Astrocyte (in vitro differentiated cells and primary cell): ENCODE measurements around the gene PANX3. TPM values are rescaled to one million over a fixed set of nuclear protein-coding genes. Genes with fewer than 3 reads are reported as not detected.

Source experiments
- total RNA-seq: library from RNA; stranded (reverse); gene quantifications from 2 replicates; pipeline ENCODE4 v1.2.1, GENCODE V29; 2021

PANX3 gene
- total RNA-seq, 1 donor from 2014 or later, result not detected

Other genes with a start within 250 kb of the PANX3 start
- not detected in 2 replicates for gene OR8B2, start 226.9 kb upstream of the PANX3 start, total RNA-seq
- not detected in 2 replicates for gene OR8B3, start 212.4 kb upstream of the PANX3 start, total RNA-seq
- gene OR8B4, start 186.6 kb upstream of the PANX3 start, total RNA-seq, result not detected in 2 replicates
- not detected in 2 replicates for gene OR8B8, start 165.7 kb upstream of the PANX3 start, total RNA-seq
- not detected in 2 replicates for gene OR8B12, start 67.8 kb upstream of the PANX3 start, total RNA-seq
- gene OR8A1, start 41.4 kb upstream of the PANX3 start, total RNA-seq, result not detected in 2 replicates
- gene TBRG1, start 11.4 kb downstream of the PANX3 start, total RNA-seq, result 34.6 and 36.8 TPM in 2 replicates
- 15.4 and 18.5 TPM in 2 replicates for gene SIAE, start 62.3 kb downstream of the PANX3 start, total RNA-seq
- gene SPA17, start 62.5 kb downstream of the PANX3 start, total RNA-seq, result 5.0 and 6.2 TPM in 2 replicates
- 1.5 and 1.7 TPM in 2 replicates for gene NRGN, start 128.5 kb downstream of the PANX3 start, total RNA-seq
- 0.18 TPM in 1 of 2 replicates, not detected in the other for gene VSIG2, start 140.8 kb downstream of the PANX3 start, total RNA-seq
- 9.4 and 22.0 TPM in 2 replicates for gene ESAM, start 150.9 kb downstream of the PANX3 start, total RNA-seq
- gene MSANTD2, start 189.0 kb downstream of the PANX3 start, total RNA-seq, result 13.7 and 18.7 TPM in 2 replicates